NCI-H1417 treated with DMSO at 0.1 percent for 48 hours (cell line): ENCODE results near the gene MTA1.

ENCODE experiments used
- DNase-seq: peaks from one replicate; lab custom pipeline; 2025; lab: John Stamatoyannopoulos, UW

The MTA1 gene

GRCh38 chr14:105419195-105420091 lies at the start of gene MTA1:
Gene MTA1, plus strand, starts transcription at chr14:105419827. Its CDS starts 209 bp downstream, at chr14:105420036.
- no peak for DNase-seq

DNA sequence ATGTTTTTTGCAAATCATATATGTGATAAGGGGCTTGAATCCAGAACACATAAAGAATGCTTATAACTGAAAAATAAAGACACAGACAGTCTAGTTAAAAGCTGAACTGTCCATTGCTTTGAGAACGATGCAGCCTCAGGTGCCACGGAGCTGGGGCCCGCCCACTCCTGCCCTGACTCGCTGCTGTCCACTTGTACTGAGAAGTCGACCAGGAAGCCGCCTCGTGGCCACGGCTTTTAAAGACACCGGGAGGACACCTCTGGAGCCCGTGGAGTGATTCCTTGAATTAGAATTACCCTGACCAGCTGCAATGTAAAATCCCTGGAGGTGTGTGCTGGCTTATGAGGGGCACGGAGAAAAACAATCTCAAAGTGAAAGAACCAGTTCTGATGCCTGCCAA lies 45.2 kb upstream of the MTA1 start:
- DNase-seq: no peak

- DNase-seq: no peak
Observed at GRCh38 chr14:105375635-105376057, 44.0 kb upstream of the MTA1 start.

GRCh38 chr14:105376521-105377440 lies 42.8 kb upstream of the MTA1 start:
- DNase-seq: no peak

DNA sequence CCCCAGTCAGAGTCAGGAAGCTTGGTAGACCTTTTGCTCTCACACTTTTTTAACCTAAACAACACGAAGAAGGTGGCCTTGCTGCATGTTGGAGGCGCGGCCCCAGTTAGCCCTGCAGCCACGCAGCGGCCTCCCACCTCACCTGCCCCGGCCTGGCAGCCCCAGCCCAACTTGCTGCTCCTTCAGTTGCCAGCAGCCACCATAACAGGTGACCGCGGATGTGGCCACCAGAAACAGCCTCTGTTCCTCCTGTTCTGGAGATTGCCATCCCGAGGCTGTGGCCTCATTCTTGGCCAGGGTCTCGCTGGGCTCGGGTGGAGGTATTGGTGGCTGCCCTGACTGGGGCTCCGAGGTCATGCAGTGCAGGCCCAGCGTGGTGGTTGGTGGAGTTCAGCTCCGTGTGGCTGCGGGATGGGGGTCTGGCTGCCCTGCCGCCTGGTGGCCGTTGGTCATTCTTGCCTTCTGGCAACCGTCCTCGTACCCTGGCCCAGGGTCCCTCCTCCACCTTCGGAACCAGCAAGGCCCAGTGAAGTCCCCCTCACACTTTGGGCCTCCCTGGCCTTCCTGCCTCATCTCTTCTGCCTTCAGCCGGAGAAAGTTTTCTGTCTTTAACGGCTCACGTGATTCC lies 42.0 kb upstream of the MTA1 start:
- no peak for DNase-seq

GRCh38 chr14:105378199-105378598 lies 41.4 kb upstream of the MTA1 start:
- DNase-seq: no peak

DNA sequence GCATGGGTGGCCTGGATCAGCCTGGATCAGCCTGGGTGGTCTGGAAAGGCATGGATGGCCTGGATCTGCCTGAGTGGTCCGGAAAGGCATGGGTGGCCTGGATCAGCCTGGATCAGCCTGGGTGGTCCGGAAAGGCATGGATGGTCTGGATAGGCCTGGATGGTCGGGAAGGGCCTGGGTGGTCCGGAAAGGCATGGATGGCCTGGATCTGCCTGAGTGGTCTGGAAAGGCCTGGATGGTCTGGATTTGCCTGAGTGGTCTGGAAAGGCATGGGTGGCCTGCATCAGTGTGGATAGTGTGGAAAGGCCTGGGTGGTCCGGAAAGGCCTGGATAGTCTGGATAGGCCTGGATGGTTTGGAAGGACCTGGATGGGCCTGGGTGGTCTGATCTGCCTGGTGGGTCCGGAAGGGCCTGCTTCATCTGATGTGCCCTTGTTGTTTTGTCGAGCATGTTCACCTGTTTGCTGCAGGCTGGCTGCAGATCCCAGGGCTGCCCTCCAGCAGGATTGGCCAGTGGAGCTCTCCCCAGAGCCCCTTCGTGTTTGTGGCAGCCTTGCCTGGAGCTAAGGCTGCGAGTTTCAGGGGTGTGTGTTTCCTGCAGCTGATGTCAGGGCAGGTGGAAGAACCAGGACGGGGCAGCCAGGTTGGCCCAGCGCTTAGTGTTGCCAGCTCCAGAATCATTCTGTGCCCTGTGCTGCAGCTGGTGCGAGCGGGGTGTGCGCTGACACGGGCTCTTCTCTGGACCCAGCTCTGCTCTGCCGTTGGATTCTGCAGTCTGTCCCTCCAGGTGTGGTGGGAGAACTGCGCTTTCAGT lies 40.5 kb upstream of the MTA1 start:
- no peak for DNase-seq

- no peak for DNase-seq
Observed at GRCh38 chr14:105379946-105380345, 39.7 kb upstream of the MTA1 start.

DNA sequence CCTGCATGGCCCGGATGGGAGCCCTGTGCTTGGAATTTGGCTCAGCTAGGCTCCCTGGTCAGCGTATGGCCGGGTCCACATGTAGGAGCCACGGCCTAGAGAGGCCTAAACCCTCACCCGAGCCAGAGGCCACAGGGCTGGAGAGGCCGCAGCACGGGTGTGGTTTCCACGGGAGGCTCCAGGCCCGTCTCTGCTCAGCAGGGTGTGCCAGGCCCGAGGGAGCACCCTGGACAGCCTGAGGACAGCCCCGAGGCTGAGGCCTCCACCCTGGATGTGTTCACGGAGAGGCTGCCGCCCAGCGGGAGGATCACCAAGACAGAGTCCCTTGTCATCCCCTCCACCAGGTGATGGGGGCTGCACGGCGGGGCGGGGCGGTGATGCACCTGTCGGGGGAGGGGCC lies 38.9 kb upstream of the MTA1 start:
- no peak for DNase-seq

DNA sequence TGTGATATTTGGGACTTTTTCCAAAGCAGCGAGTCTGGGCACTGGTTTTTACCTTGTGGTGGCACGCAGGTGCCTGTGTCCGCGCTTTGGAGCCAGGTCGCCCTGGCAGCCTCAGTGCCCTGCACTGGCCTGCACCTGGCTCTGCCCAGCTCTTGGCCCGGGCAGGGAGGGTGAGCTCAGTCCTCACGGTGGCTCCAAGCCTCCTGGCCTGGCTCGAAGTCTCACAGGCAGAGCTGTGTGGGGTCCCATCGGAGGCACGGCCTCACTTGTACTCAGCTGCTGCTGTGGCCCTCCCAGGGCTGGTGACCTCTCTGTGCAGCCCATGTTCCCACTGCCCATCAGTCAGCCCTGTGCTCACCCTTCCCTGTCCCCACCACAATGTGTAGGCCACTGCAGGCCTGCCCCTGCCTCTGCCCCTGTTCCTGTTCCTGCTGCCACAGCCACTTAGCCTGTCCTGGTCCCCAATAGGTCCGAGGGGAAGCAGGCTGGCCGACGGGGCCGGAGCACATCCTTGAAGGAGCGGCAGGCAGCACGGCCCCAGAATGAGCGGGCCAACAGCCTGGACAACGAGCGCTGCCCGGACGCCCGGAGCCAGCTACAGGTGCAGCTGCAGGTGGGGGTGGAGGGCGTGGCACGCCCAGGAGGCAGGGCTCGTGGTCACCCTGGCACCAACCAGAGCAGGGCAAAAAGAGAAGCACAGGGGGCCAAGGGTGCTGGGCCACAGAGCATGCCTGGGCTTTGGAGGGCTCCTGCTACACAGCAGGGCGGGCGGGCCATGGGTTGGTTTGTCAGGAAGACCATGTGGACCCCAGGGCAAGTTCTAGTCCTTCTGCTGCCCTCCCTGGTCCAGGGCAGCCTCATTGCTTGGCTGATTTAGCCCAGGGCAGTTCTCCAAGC lies 37.9 kb upstream of the MTA1 start:
- DNase-seq: no peak

GRCh38 chr14:105382343-105383082 lies 37.1 kb upstream of the MTA1 start:
- DNase-seq: no peak

- DNase-seq: no peak
Observed at GRCh38 chr14:105383083-105383730, 36.4 kb upstream of the MTA1 start.

DNA sequence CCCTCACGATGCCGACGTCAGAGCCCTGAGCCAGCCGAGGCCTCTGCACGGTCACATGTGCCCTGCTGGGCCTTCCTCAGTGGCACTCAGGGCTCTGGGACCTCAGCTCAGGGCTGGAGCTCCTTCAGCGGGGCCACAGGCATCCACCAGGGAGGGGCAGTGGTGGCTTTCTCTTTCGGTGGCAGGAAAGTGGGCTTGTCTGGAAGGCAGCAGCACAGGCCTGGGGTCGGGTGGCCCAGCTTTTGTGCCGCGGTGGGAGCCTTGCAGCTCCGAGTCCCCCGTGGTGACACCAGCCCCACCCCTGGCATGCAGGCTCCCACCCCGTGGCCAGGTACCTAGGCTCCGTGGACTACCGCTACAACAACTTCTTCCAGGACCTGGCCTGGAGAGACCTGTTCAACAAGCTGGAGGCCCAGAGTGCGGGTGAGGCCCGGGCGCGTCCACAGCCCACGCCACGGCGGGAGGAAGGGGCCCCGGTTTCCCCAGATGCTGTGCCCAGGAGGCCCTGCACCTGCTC lies 35.5 kb upstream of the MTA1 start:
- no peak for DNase-seq

- DNase-seq: no peak
Observed at GRCh38 chr14:105384605-105385321, 34.9 kb upstream of the MTA1 start.

DNA sequence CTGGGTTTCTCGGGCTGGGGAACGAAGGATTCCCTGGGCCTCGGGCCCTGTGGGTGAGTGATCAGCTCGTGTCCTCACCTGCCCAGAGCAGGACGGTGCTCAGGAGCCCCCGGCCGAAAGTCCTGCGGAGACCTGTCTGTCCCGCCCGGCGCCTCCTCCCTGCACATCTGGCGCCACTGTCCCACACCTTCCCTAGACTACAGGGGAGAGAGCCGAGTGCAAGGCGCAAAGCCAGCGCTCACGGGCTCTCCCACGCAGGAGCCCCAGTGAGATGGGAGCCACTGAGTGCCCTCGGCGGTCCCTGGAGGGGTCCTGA lies 34.3 kb upstream of the MTA1 start:
- DNase-seq: no peak

DNA sequence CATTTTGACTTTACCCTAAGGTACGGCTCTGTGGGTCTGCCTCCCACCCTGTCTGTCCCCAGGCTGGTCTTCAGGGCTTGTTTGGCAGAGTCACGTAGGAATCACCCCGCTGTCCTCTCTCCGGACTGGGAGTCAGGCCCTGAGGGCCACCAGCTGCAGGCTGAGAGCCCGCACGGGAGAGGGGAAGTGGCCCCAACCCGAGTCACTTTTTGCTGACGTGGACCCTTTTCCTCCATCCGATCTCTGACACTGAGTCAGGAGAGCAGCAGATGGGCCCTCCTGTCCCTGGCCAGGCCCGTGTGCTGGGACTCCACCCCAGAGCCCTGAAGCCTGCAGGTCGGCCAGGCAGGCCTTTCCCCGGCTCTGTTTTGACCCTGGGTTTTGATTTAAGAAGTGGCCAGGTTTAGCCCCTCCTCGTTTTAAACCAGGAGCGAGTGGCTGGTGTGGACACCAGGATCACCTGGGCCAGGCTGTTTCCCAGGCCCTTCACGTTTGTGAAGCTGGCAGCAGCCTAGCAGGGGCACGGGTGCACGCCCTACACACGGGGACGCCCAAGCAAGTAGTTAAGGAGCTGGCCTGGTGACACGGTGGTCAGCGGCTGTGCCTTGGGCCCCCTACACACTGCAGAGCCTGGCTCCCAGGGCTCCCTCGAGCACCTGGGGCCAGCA lies 33.8 kb upstream of the MTA1 start:
- no peak for DNase-seq

DNA sequence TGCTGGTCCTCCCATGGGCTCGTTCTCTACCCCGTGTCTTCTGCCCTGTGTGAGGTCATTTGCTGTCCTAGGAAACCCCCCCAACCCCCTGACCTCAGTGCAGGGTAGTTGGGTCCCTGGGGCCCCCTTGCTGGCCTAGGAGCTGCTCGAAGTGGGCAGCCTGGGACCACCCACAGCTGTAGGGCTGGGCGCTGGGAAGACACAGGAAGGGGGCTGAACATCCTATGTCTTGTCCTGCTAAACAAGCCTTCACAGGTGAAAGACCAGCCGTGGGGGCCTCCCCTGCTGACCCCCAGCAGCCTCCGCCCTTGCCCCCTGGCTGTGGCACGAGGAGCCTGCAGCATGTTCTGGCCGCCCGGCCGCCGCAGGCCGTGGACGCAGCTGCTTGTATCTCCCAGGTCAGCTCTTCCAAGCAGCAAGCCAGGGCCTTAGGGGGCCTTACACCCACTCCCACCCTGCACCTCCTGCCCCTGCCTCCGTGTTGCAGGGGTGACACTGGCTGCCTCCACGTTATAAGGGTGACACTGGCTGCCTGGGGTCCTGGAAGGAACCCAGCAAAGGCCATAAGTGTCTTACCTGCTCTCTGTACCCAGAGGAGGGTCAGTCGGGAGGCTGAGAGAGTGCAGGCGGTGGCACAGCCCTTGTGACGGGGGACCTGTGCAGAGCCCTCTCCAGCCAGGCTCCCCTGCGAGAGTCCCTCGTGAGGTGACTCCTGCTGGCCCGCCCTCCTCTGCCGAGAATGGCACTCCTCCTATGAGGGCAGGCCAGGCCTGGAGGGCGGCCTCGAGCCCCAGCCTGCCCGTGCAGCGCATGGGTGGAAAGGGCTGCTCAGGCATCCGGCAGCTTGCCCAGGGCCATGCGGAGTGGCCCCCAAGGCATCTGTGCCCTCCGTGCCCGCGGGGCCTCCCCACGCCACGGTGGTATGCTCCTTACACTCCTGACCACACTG lies 32.8 kb upstream of the MTA1 start:
- DNase-seq: no peak
